Smooth muscle cell of the umbilical artery (primary cell): ENCODE data around the gene STK32A. TPM values are rescaled to one million over a fixed set of nuclear protein-coding genes. Genes with fewer than 3 reads are reported as not detected.

ENCODE experiments used
- total RNA-seq: library from RNA; depleted of rRNA; stranded (reverse); fragments of >200 nt; gene quantifications from 2 replicates; pipeline ENCODE4 v1.2.3, GENCODE V29; 2014

Gene STK32A
- total RNA-seq: 0.83 and 3.0 TPM in 2 replicates

DNA sequence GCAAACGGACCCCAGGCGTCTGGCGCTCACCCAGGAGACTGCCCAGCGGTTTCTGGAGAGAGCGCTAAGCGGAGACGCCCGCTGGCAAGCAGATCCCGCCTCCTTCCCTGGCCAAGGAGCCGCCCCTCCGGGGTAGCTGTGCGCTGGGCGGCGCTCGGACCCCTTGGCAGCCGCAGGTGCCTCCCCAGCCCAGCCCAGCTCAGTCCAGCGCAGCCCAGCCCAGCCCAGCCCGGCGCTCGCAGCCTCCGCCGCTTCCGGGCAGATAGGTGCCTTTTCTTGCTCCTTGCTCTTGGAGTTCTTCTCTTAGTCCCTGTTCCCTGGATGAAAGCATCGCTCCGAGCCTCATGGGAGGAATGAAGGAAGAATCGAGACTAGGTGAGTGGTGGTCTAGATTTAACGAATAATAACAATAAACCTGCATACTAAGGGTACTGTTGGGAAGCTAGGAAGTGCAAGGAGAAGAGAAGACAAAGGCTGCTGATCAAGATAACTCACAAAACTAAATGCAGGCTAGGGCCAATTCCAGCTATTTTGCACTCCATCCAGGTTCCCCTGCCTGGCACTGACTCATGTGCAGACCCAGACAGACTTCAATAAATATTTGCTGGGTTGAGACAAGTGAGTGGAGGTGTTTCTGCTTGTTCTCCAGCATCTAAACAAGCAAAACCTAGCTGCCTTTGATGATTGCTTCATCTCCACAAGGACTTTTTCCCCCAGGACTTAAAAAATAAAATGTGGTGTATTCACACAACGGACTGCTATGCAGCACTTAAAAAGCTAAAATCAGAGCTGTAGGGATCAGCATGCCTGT is at the start of gene STK32A:
Gene STK32A, plus strand, starts transcription at position 202 of the 811 bp plus-strand sequence. CDS start 4,609 bp downstream, outside the sequence.

